Vagina (tissue), 2 donors: ENCODE results near the gene BAG3.

ENCODE experiments used
- POLR2A ChIP-seq, 2 donors: fragments of 450-650 bp; IDR thresholded peaks; one replicate each; pipeline ENCODE4 v1.6.1; 2017; ENCODE audit warnings: antibody characterized with exemption in 2 of 2, mild to moderate bottlenecking in 2 of 2, moderate library complexity in 2 of 2
- POLR2AphosphoS5 ChIP-seq, 2 donors: sonication (generic); formaldehyde crosslinking; IDR thresholded peaks; one replicate each; pipeline ENCODE4 v1.9.0; 2017; ENCODE audit warnings: antibody characterized with exemption in 2 of 2, mild to moderate bottlenecking in 2 of 2, low read depth in 1 of 2; ENCODE audit not compliant: insufficient read depth in 1 of 2
- TF ChIP-seq, protein P1 (sequence below), 3 experiments: fragments of 450-650 bp in 2 of 3; fragments of 200-600 bp in 1 of 3; sonication (generic) in 1 of 3; IDR thresholded peaks; one replicate each; pipeline ENCODE4 v1.5.1; 2017 to 2019; ENCODE audit warnings: antibody characterized with exemption in 3 of 3, mild to moderate bottlenecking in 2 of 3, moderate library complexity in 2 of 3

DNA sequence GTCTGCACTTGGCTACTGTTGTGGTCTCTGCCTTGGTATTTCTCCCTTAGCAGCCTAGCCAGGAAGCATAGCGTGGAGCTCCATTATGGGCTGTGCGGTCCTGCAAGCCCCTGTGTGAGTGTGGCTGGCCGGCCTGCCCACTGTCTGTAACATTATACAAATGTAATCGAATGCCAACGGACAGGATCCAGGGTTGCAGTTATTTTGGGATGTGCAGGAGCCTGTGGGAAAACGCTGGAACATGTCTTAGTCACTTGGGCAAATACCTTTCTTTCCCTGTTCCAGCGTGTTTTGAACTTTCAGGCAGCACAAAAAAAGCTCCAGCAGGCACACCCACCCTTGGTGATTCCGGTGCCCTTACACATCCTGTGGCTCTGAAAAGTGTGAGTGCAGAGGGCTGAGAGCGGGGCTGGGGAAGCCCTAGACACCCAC is 29.5 kb downstream of the BAG3 start:
- TF ChIP-seq POLR2A (IDR thresholded peaks at IDR 0.05) (no peak), POLR2AphosphoS5 (IDR thresholded peaks at IDR 0.05; ENCODE audit: insufficient read depth in 1 of 2, low read depth in 1 of 2) (peak; percentile 9 to 71)
- TF ChIP-seq, protein P1, sequence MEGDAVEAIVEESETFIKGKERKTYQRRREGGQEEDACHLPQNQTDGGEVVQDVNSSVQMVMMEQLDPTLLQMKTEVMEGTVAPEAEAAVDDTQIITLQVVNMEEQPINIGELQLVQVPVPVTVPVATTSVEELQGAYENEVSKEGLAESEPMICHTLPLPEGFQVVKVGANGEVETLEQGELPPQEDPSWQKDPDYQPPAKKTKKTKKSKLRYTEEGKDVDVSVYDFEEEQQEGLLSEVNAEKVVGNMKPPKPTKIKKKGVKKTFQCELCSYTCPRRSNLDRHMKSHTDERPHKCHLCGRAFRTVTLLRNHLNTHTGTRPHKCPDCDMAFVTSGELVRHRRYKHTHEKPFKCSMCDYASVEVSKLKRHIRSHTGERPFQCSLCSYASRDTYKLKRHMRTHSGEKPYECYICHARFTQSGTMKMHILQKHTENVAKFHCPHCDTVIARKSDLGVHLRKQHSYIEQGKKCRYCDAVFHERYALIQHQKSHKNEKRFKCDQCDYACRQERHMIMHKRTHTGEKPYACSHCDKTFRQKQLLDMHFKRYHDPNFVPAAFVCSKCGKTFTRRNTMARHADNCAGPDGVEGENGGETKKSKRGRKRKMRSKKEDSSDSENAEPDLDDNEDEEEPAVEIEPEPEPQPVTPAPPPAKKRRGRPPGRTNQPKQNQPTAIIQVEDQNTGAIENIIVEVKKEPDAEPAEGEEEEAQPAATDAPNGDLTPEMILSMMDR (IDR thresholded peaks at IDR 0.05) = no peak
